Breast epithelium (tissue), 3 donors: ENCODE results near the gene AOPEP.

Experiments
- CTCF ChIP-seq, 3 donors: fragments of 450-650 bp; IDR thresholded peaks; one replicate each; pipeline ENCODE4 v1.5.1; 2016 to 2017; ENCODE audit warnings: antibody characterized with exemption in 3 of 3, mild to moderate bottlenecking in 3 of 3, moderate library complexity in 3 of 3
- POLR2AphosphoS5 ChIP-seq, 3 donors: sonication (generic); formaldehyde crosslinking; IDR thresholded peaks; one replicate each; pipeline ENCODE4 v1.6.1; 2017; ENCODE audit warnings: antibody characterized with exemption in 3 of 3

GRCh38 chr9:95058795-95059386 lies 332.4 kb downstream of the AOPEP start:
- TF ChIP-seq CTCF (IDR thresholded peaks at IDR 0.05): no peak
- no peak for TF ChIP-seq POLR2AphosphoS5 (IDR thresholded peaks at IDR 0.05)
